Fibroblast of mammary gland (primary cell): Measurements from ENCODE around the gene IZUMO1.

ENCODE experiments used
- DNase-seq: peaks from one replicate; pipeline ENCODE4 v3.0.0-alpha.2; 2010; ENCODE audit warnings: low read depth
- H3K4me3 ChIP-seq: 2 replicates; pipeline ENCODE4 v1.5.1; 2011; ENCODE audit warnings: low read depth, mild to moderate bottlenecking, low read length, moderate library complexity; ENCODE audit not compliant: control insufficient read depth
- TF ChIP-seq, protein P1 (sequence below): conservative IDR thresholded peaks from 2 replicates; pipeline ENCODE4 v1.5.1; 2011; ENCODE audit warnings: low read depth, low read length, inconsistent platforms; ENCODE audit not compliant: control insufficient read depth, insufficient read depth

IZUMO1 gene

DNA sequence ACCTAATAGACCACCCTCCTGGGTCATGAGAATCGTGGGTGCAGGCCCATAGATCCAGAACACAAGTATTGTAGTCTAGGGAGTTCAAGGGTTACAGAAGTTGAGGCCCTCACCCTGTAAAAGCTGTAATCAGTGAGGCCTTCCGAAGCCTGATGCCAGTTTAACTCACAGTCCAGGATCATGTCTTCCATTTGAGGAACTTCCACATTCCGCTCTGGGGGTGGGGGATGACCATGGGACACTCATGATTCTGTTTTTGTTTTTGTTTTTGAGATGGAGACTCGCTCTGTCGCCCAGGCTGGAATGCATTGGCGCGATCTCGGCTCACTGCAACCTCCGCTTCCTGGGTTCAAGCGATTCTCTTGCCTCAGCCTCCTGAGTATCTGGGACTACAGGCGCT is 4.6 kb downstream of the IZUMO1 start:
- H3K4me3 ChIP-seq = no peak overlapping the region
- no peak for DNase-seq
- TF ChIP-seq, protein P1, sequence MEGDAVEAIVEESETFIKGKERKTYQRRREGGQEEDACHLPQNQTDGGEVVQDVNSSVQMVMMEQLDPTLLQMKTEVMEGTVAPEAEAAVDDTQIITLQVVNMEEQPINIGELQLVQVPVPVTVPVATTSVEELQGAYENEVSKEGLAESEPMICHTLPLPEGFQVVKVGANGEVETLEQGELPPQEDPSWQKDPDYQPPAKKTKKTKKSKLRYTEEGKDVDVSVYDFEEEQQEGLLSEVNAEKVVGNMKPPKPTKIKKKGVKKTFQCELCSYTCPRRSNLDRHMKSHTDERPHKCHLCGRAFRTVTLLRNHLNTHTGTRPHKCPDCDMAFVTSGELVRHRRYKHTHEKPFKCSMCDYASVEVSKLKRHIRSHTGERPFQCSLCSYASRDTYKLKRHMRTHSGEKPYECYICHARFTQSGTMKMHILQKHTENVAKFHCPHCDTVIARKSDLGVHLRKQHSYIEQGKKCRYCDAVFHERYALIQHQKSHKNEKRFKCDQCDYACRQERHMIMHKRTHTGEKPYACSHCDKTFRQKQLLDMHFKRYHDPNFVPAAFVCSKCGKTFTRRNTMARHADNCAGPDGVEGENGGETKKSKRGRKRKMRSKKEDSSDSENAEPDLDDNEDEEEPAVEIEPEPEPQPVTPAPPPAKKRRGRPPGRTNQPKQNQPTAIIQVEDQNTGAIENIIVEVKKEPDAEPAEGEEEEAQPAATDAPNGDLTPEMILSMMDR = no peak

DNA sequence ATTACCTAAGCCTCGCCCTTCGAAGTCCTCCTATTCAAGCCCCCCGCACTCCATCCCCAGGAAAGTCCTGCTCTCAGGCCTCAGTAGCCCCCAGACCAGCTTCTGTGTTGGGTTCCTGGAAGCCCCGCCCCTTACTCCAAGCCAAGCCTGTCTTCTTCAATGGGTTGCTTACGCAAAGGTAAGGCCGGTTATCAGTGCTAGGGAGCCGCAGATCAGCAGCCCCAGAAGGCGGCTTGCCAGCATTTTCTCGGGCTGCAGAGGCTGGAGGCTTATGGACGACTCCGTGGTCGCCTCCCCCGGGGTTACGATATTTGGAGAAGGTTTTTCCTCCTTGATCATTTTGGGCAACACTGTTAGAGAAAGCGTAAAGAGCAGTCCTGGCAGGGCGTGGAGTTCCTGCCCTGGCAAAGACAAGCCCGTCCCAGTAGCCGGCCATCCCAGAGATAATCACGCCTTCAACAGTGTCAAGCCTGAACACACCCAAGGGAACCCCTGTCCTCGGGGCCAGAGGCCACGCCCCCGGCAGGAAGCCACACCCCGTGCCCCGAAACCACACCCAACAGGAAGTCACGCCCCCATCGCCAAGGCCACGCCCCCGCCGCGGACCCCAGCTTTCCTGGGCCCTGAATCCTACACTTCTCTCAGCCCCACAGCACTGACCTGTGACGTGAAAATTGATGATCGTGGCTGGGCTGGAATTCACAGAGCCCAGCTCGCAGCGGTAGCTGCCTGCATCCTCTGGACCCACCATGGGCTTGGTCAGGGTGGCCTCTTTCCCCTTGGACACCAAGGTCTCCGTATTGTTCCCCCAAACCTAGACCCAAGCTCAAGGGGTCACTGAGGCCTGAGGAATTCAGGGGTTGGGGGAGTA is 5.3 kb downstream of the IZUMO1 start:
- TF ChIP-seq, protein P1 = no peak
- no peak overlapping the region for H3K4me3 ChIP-seq
- no peak for DNase-seq

DNA sequence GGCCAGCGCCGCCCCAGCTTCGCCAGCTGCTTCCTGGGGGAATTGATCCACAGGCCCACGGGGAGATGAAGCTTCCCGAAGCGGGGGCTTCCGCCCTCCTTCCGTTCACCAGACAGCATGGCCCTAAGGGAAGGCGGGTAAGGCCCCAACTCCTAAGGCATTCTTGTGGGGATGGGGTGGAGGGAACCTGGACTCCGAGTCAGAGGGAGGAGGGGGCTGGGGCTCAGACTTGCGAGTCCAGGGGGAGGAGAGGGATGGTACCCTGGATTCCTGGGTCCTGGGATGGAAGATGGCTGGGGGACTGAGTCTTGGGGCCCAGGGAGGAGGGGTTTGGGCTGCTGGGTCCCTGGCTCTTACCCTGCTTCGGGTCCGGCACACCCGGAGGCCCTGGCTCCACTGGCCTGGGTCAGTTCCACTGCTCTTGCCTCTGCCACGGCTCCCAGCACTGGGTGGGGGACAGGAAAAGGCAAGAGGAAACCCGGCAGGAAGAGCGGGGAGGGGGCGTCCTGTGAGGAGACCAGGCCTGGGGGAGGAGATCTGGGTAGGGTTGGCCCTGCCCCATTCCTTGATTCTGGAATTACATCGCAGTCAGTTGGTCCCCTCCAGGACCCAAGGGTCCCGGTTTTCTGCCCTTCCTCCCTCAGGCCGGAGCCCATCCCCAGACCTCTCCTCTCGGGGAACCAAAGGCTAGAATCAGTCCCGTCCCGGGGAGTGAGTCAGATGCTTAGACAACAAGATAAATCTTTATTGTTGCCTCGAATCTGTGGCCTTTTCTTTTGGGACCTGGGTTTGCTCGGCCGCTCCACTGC is 6.3 kb downstream of the IZUMO1 start, which contains the start of gene RASIP1:
Gene RASIP1 (minus strand): TSS at position 447 of the 809 bp plus-strand sequence. CDS start 328 bp downstream, at position 119.
- DNase-seq = no peak
- no peak within 1 kb of the TSS for H3K4me3 ChIP-seq
- TF ChIP-seq, protein P1 = no peak

DNA sequence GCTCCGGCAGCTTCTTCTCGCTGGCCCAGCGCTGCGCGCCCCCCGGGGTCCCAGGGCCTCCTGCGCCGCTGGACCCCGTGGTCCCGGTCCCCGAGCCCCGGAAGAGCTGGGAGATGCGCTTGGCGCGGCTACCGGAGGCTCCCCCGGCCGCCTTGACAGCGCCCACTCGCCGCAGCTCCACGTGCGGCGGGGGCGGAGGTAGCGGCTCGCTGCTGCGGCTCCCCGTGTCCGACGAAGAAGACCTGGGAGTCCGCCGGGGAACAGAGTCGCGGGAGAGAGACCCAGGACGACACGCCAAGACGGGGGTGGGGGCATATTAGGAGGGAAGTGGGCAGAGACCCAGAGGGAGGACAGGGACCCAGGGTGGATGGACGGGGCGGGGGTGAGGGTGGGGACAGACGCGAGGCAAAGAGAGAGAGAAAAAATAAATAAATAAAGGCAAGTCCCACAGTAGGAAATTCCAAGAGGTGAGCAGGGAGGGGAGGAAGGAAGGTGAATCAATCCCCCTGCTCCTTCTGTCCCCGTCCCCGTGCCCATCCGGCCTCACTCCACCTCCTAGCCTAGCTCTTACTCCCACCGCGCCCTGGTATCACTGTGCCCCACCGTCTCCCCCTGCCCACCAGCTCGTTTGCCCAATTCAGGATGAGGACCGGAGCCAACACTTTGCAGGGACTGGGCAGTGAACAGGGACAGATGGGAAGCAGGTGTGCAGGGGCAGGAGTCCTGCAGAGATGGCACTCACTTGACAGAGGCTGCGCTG is 7.1 kb downstream of the IZUMO1 start:
- H3K4me3 ChIP-seq = no peak overlapping the region
- TF ChIP-seq, protein P1 = no peak
- no peak for DNase-seq

DNA sequence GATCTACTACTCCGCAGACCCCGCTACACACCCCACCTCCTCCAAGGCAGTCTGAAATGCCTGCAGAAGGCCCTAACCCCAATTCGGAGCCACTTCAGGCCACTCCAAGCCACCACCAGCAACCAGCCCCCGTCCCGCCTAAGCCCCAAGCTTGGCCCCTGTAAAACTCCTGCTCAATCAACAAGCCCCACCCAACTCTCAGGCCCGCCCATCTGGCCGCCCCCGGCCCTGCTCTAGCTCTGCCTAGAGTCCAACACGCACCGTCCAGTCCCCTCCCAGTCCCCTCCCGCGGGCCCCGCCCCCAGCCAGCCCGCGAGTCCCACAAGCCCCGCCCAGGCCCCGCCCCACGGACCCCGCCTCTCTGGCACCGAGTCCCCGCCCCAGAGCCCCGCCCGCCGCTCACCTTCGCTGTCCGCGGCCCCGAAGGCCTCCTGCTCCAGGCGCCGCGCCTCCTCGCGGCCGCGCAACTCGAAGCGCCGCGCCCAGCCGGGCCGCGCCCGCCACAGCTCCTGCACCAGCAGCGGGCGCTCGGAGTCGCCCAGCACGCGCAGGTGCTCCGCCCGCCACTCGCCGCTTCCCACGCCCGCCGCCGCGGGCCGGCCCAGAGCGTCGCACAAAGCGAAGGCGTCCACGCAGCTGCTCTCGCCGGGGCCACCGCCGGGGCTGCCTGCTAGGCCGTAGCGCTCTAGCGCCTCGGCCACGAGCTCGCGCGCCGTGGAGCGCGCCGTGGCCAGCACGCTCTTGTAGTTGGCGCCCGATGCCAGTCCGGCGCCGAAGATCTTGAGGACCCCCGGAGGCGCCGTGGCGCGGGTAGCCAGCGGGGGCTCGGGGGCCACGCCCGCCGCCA is 7.9 kb downstream of the IZUMO1 start:
- no peak overlapping the region for H3K4me3 ChIP-seq
- TF ChIP-seq, protein P1 = no peak
- DNase-seq = peak; percentile 61
